CD4-positive, alpha-beta T cell treated with Interleukin-15 for 4 hours (primary cell): ENCODE results near the gene GOLGA6L7.
"Not testable (repeated sequence)": the region's sequence is repeated elsewhere in the genome, so short reads cannot be mapped to it uniquely, and the experiment has no call there.

Experiments
- DNase-seq: peaks from one replicate; pipeline ENCODE4 v3.0.0-alpha.2; 2020; ENCODE audit warnings: low spot score

GOLGA6L7 gene, protein sequence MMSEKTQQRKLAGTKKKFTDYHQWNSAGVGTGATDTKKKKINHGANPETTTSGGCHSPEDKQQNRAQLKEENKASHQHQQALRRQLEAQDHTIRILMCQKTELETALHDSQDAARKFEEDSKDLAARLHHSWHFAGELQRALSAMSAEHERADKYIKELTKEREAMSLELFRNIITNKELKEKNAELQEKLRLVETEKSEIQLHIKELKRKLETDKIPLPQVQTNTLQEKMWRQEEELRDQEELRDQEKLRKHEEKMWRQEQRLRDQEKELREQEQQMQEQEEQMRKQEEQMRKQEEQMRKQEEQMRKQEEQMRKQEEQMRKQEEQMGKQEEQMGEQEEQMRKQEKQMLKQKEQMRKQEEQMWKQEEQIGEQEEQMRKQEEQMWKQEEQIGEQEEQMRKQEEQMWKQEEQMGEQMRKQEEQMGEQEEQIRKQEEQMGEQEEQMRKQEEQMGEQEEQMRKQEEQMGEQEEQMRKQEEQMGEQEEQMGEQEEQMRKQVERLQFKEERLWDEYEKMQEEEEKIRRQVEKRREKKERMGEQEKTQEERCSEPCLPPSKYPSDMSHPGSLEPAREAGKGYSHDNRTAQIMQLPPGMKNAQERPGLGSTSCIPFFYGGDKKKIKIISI

DNA sequence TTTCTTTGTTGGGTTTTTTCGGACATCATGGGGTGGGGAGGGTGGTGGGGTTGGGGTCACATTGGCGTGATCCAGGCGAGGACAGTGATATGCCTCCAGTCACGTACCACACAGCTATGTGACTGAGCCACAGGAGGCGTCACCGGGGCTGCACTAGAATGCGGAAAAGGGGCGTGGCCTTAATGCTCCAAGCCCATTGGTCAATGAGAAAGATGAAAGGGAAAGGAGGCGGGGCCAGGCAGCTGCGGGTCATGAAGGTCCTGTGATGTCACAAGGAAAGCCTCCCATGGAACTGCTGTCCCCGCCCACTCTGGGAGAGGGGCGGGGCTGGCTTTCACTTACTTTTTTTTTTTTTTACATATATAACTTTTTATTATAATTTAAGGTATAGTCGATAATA is at the start of gene GOLGA6L7:
Gene GOLGA6L7 (minus strand): TSS at position 124 of the 400 bp plus-strand sequence. CDS start 95 bp downstream, at position 29.
- not testable (repeated sequence) for DNase-seq

DNA sequence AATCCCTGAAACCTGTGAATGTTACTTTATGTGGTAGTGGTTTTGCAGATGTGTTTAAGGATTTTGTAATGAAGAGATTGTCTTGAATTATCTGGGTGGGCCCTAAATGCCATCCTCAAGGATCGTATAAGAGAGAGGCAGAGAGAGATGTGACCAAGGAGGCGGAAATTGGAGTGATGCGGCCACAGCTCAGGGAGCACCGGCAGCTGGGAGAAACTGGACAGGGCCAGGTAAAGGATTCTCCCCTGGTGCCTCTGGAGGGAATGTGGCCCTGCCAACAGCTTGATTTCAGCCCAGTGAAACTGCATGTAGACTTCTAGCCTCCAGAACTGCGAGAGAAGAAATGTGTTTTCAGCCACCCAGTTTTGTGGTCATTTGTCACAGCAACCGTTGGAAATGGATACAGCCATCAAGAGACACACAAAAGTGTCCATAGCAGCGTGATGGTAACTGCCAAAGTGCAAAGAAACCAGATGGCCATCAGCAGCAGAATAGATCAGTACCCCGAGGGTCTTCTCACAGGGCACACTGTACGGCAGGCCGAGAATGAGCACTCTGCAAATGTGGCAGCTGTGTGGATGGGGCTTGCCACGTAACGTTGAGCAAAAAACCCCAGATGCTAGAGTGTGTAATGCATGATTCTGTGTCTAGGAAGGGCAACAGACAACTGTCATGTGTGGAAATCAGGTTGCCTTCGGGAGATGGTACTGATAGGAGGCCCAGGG is 49.6 kb upstream of the GOLGA6L7 start:
- no peak for DNase-seq

DNA sequence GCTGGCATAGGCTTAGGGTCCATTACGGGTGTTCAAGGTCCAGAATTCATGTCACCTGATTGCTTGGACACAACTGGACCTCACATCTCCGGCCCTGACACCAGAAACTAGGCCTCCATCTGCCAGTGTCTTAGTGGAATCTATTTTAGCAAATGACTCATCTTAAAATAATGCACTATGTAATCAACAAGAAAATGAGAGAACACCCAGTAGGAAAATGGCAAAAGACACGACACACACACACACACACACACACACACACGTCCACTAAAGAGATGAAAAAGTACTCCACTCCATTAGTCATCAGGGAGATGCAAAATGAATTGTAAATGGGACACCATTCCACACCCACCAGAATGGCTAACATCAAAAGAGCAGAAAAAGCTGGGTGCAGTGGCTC is 48.5 kb upstream of the GOLGA6L7 start:
- DNase-seq, result no peak

DNA sequence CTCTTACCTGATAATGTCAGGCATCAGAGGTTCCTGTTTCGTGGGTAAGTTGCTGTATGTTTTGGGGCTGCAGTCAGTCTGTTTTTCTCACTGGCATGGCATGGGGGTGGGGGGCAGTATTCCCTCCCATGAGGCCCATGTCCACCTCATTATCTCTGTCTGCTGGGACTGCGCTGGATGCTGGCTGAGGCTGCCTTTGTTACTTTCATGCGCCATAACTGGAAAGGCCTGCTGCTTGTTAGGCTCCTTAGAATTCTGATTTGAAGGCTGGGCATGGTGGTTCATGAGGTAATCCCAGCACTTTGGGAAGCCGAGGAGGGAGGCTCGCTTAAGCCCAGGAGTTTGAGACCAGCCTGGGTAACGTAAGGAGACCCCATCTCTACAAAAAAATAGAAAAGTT is 47.1 kb upstream of the GOLGA6L7 start:
- no peak for DNase-seq

DNA sequence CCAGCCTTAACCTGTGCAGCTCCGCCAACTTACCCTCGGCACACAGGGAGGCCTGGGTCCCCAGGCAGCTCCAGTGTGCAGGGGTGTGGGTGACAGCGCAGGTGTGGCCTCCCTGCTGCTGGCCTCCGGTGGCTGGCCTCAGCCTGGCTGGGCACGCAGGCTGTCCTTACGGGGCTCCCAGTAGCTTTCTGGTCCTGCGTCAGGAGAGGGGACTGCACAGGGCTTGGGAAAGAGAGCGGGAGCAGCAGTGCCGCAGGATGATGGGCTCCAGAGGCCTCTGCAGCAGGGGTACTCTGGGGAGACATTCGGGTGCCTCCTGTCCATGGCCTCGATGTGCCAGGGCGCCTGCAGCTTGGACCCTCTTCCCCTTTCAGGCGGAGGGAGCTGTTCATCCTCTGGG is 46.7 kb upstream of the GOLGA6L7 start:
- no peak for DNase-seq

DNA sequence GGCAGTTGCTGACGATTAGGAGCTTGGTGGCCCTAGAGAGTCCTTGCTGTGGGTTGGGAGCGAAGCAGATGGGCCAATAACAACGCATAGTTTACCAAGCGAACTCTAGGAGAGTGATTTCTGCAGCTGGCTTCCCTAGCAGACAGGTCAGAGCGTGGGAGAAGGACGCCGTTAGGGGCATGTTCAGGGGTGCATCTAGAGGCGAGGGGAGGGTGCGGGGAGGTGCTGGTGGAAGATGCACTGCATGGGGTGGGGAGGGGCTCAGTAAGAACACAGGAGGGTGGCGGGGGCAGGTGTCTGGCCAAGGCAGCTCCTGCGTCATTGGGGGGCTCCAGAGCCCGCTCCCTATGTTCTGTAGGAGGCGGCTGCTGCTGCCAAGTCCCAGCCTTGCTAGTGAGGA is 46.2 kb upstream of the GOLGA6L7 start:
- DNase-seq, result no peak

DNA sequence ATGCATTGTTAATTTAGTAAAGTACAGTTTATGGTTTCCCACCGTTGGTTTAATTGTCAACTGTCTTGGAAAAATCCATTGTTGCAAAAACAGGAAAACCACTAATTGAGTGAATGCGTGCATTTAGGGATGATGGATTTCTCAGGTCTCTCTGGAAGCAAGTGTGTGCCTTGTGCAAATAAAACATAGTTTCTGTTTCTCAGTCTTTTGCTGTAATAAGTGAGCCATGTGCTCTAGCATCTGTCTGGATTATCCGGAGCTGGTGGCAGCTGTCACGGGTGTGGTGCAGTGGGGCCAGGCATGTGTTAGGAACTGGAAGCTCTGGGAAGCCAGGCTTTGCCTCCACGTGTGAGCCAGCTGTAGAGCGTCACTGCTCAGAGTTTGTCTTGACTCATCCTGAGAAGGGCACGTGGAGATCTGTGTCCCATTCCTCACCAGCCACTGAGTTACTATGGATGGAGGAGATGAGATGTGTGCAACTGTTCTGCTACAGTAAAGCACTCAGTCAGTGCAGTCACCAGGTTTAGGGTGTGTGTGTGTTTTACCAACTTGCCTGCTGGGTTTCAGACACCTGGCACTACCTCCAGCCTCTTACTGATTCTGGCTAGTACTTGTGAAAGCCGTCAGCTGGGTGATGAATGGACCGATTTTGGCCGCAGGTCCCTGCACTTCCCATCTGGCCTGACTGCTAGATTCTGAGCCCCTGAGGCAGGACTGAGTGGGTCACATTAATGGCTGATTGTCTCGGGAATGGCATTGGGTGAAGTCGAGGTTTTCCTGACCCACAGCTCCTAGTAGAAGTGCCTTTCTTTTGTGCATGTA is 44.6 kb upstream of the GOLGA6L7 start:
- no peak for DNase-seq

DNA sequence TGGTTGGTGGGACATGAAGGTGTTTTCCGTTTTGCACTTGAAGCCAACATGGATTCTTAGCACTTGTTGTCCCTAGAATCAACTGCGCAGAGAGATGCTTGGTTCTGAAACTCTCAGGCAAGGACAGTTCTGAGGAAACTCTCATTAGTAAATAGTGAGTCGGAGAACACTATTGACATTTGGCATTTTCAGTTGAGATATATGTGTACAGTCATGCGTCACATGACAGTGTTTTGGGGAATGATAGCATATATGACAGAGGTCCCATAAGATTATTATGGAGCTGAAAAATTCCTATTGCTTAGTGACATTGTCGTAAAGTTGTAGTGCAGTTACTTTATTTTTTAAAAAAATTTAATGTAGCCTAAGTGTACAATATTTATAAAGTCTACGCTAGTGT is 43.1 kb upstream of the GOLGA6L7 start:
- DNase-seq, result no peak

DNA sequence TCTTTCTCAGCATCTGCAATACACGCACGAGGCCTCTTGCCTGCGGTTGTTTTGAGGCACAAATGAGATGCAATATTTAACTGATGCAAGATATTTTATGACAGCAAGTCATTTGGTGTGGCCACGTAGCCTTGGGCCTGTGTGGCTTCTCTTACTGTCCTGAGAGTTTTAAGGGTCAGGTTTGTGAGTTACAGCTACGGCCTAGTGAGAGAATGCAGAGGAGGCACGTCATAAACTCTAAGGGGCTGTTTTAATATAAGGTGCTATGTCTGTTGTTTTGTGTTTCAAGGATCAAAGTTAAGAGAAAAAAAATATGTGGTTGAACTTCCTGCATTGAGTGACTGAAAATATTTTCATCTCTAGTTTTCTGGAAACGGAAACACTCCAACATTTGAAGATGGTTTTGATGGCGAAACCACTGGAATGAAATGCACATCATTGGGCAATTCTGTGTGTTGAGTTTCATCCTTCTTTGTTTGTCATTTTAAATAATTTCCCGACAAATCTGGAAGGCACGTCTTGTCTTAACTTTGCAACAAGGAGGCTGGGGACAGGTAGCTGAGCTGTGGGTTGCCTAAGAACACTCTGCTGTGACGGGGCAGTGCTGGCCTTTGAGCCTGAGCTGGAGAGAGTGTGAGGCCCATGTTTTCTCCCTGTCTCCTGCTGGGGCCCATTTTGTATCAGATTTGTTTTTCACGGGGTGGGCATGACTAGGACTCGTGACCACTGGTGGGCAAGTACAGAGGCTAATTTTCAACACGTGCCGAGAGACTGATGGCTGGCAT is 42.5 kb upstream of the GOLGA6L7 start:
- DNase-seq, result peak; percentile 2

DNA sequence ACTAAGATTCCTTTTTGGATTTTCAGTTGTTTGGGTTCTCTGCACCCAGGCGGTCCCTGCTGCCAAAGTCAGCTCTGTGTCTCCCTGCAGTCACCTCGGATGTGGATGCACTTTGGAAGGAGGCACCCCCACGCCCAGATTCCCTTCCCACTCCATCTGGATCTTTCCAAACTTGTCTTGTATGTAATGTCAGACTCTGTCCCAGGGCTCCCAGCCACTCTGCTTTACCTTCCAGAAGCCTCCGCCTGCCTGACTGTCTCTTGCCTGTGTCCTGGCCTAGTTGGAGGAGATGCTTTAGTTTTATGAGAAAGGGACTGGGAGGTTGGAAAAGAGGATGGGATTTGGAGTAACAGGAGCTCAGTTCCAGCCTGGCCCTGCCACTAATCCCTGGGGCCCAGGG is 41.8 kb upstream of the GOLGA6L7 start:
- DNase-seq, result not testable (repeated sequence)

DNA sequence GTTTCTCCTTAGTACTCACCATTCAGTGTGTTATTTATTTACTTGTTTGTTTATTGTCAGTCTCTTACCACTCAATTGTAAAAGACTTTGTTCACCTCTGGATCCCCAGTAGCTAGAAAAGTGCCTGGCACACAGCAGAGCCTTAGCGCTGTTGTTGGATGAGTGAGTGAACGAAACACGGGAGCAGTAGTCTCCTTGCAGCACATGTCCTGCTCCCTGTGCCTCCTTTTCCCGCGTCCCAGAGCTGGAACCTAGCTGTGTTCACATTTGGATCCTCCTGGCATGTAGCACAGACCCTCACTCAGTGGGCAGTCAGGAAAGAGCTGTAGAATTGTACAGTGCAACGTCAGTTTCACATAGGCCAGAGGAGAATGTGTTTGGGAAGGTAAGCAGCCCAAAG is 41.4 kb upstream of the GOLGA6L7 start:
- DNase-seq, result not testable (repeated sequence)

DNA sequence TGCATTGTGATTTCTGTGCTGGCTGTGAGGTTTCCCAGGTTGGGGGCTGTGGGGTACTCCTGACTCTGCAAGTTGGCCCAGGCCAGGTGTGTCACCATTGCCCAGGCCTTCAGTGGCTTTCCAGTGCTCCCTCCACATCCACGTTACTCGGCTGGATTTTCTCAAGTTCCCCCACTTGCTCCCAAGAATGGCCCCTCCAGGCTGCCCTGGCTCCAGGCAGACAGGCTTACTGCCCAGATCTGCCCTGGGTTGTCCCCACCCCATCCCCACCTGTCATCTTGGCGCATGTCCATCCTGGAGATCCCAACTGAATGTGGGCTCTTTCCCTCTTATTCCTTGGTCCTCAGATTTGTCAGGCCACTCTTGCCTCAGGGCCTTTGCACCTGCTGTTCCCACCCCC is 40.9 kb upstream of the GOLGA6L7 start:
- DNase-seq, result no peak

DNA sequence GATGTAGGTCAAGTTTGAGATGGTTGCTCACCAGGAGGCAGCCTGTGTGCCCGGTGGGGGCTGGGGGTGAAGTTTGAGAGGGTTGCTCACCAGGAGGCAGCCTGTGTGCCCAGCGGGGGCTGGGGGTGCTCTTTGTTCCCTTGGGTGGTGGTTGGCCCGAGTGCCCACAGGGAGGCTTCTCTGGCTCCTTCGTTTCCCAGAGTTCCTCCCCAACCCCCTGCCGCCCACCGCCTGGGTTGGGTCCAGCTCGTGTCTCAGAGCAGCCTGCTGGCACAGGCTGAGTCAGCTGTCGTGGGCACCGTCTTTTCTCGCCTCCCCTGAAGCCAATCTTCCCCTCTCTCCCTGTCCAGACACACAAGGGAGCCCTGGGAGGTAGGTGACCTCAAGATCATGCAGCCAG is 40.5 kb upstream of the GOLGA6L7 start:
- no peak for DNase-seq

DNA sequence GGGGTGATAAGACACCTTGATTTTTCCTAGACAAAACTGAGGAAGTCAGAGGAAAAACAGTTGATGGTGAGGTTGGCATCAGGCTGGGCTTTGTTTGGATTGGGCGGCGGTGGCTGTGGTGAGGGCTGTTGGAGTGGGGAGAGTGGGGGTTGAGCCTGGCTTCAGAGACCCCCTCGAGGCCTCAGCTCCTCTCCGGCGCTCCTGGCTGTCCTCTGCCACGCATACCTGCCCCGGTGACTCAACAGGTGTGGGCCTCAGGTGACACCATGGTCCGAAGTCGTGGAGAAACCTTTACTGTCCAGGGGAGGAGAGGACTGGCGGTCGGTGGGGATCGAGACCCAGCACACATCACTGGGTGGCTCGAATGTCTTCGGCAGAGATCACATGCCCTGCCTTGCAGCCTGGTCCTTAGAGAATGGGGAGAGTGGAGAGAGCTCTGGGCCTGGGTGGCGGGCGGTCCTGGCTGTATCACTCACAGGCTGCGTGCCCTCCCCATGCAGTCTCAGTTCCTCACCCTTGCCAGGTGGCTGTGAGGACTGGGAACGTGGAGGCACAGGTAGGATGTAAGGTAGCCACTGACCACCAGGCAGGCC is 40.0 kb upstream of the GOLGA6L7 start:
- DNase-seq, result no peak

DNA sequence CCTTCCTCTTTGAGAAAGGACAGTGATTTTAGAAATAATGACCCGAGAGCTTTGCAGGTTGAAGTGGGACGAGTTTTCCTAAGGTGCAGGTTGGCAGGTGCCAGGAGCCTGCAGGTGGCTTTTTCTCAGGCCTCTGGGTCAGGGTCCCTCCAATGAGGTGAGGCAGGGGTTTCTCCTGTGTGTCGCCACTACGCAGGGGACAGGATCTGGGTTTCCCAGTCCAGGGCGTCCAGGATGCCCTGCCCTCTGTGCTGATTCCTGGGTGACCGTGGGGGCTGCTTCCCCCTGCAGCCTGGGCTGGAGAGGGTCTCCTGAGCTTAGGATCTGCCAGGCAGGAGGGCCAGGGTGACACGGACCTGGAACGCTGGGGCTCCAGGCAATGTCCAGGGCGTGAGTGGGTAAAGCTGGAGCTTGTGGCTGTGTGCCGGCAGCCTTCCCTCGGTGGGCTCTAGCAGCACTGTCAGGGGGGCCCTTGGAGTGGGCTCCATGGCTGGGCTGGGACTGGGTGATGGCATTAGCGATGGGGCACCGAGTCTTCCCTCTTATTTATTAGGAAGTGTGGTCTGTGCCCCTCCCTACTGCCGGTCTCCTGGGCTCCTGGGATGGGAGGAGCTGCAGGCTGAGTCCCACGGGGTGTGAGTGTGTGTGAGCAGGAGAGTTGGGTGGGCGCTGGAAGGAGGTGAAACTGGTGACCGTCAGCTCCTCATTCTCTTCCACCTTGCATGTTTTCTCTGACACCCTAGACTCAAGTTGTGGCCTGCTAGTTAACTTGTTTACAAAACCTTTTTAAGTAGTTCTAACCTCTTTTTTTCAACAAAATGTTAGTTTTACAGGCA is 39.1 kb upstream of the GOLGA6L7 start:
- DNase-seq, result no peak

DNA sequence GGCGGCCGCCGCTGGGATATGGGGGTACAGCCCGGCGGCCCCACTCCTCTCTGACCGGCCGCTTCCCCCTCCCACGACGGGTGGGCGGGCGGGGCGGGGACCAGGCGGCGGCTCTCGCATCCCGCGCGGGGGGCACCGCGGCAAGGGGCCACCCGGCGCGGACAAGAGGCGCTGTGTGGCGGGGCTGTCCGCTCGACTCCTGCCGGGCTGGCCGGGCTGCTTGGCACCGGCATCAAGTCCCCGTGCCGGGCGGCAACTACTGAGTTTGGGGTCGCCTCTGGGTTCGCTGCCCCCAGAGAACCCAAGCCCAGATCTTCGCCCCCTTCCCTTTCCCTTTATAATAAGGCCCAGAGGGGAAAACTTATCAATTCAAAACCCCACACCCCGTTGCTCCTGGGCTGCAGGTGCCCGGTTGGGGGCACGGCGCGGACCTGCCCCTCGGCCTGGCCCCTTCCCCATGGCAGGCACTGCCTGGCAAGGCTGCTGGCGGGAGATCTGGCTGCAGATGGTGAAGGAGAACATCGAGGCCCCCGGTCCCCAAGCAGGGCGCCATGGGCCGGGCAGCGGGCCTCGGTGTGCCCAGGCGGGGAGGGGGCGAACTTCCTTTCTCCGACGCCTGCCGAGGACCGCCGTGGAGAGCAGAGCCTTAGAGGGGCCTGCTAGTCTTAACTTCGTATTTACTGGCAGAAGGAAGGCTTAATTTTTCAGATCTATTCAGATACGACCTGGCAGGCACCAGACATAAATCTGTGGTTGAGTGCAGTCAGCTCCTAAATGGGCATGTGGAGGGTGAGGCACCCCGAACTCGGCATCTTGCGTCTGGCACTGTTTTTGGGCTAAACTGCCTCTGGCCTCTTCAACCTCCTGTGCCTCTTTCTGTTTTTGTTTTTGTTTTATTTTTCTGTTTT is 38.2 kb upstream of the GOLGA6L7 start:
- DNase-seq, result no peak

DNA sequence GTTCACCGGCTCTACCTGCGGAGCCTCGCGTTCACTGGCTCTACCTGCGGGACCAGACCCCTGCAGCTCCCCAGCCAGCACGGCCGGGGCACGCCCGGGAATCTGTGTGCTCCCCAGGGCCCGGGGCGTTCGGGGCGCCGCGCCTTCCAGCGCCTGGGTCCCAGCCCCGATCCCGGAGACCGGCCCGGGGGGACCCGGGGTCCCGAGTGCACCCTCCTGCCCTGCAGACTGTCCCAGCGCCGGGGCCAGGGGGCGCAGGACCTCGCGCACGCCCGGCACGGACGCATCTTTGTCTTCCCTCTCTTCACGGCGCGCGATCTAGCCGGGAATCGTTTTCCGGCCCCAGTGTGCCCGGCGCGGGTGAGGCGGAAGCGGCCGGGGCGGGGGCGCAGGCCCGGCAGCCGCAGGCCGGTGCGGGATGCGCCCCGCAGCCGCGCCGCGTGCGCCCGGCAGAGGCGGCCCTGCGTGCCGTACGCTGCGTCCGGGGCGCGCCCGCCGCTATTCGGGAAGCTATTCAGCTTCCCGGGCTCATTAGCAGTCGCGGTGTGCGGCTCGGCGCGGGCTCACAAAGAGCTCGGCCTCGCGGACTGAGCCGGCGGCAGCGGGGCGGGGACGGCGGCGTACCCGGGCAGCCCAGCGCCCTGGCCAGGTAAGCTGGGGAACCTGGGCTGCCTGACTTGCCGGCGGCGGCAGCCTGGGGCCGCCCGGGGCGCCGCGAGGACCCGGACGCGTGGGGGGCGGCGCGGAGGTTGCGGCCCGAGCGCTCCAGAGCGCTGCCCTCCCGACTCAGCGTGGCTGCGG is 37.4 kb upstream of the GOLGA6L7 start, which contains the start of gene APBA2:
Gene APBA2 (plus strand): TSS at position 345 of the 801 bp plus-strand sequence. CDS start 167,911 bp downstream, outside the sequence.
- DNase-seq, result peak; percentile 32

DNA sequence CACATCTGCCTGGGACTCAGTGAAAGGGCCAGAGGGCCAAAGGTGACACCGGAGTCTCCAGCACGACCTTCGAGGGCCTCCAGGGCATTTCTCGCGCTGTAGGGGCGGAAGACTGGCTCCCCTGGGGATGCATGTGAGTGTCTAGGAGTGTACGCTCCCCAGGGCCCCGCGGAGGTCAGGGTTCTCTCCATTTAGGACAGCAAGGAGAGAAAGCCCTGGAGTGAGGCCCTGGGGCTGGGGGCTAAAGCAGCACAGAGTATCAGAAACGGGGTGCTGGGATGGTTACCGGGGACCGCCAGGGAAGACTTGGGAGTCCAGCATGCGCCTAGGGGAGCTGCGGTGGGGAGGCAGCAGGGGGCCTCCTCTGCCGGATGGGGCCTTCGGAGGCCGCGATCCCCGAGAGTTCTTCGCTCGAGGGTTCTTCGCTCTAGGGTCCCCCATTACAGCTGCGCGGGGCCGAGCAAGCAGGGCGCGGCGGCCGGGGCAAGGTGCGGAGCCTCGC is 36.7 kb upstream of the GOLGA6L7 start:
- no peak for DNase-seq
